Stimulated activated CD4-positive, alpha-beta T cell treated with anti-CD3 and anti-CD28 coated beads, Interleukin-15, amount 100 ng/mL, for 48 hours (primary cell): ENCODE results near the gene PPIF.

Experiments used
- DNase-seq, 2 donors: peaks; one replicate each; pipeline ENCODE4 v3.0.0-alpha.2; 2020; ENCODE audit warnings: low read depth in 2 of 2

Gene PPIF

GRCh38 chr10:79386637-79387465 lies 39.6 kb downstream of the PPIF start:
- no peak for DNase-seq

- DNase-seq, result no peak
These were observed 40.3 kb downstream of the PPIF start for GRCh38 chr10:79387466-79387973.

DNA sequence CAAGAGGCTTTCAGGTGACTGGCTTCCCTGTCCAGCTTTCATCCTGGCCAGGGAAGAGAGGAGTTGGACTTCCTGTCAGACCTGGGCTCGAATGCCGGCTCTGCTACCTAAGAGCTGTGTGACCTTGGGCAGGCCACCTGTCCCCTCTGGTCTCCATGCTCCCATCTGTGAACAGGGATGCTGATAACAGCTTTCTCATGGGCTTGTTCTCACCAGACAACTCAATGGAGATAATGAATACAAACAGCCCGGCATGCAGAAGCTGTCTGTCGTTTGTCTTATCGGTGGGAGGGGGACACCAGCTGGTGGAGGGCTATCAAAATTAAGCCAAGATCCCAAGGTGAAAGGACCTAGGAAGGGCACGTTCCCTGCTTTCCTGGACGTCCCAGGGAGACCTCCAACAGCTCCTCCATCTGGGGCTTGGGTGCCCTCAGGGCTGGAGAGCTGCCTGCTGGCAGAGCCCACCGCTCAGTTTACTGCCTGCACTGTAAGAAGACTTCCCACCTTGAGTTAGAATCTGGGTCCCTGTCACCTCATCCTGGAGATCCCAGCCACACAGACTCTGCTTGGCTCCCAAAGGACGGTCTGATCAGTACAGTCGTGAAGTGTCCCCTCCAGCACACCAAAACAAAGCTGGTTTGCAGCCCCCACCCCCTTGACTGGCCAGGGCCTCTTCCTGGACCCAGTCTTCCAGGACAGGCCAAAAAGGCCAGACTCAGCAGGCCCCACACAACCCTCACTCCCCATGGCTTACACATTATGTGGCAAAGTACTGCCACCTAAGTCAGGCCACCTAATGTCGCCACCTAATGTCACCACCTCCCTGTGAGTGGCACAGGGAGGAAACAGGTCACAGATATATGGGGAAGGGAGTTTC lies 40.9 kb downstream of the PPIF start:
- DNase-seq, result no peak

DNA sequence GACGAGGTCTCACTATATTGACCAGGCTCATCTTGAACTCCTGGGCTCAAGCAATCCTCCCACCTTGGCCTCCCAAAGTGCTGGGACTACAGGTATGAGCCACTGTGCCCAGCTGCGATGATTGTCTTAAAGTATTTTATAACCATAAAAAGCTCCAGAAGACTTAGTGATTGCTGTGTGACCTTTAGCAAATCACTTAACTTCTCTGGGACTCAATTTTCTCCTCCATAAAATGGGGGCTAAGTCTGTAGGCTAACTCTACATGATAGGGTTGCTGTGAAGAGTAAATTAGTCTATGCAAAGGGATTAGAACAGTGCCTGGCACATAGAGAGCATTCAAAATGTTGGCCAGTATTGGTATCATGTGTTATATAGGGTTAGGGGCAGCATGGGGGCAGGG lies 42.8 kb downstream of the PPIF start:
- DNase-seq, result no peak

- DNase-seq, result no peak
These were observed 43.4 kb downstream of the PPIF start for GRCh38 chr10:79390551-79391229.

DNA sequence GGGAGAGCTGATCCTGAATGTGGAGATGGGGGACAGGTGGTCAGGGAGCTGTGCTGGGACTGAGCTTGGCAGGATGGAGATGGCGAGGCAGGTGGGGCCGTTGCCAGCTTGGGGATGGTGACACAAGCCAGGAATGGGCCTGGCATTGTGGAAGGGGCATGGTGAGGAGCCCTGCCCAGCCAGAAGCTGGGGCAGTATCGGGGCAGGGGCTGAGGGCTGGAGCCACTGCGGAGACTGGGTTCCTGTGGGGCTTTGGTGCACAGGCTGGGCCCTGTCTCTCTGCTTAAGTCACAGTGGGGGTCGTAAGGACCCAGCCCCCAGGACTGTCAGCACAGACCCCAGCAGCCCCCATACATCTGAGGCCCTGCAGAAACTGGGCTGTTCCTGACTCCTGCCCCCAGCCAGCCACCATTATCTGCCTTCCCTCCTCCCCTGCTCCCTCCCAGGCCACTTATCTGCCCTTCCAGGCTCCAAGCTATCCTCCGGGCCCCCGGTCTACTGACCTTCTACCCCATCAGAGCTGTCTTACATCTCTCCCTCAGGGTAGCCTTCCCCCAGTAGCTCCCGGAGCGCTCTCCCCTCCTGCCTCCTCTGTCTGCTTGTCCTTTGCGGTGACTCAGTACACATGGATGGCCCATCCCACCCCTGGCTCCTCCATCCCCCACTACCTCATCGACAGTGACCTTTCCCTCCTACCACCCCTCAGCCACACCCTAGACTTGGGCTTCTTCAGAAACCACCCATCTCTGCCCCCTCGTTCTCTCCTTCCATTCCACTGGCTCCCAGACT lies 44.2 kb downstream of the PPIF start:
- DNase-seq, result no peak

DNA sequence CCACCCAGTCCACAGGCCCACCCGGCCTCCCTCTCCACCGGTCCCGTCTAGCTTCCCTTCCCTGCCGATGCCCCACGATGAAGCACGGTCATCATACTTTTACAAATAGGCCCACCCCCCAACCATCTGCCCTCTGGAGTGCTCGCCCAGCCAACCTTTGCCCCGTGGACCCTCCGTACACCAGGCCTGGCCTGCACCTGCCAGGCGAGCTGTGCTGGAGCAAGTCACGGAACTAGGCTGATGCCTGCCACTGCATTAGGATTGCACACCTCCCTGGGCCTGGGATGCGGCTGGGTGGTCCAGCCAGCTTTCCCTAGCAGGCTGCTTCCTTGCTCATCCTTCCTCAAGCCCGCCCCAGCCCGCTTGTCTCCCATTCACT lies 44.7 kb downstream of the PPIF start:
- DNase-seq, result no peak

- DNase-seq, result no peak
These were observed 45.4 kb downstream of the PPIF start for GRCh38 chr10:79392506-79393176.

DNA sequence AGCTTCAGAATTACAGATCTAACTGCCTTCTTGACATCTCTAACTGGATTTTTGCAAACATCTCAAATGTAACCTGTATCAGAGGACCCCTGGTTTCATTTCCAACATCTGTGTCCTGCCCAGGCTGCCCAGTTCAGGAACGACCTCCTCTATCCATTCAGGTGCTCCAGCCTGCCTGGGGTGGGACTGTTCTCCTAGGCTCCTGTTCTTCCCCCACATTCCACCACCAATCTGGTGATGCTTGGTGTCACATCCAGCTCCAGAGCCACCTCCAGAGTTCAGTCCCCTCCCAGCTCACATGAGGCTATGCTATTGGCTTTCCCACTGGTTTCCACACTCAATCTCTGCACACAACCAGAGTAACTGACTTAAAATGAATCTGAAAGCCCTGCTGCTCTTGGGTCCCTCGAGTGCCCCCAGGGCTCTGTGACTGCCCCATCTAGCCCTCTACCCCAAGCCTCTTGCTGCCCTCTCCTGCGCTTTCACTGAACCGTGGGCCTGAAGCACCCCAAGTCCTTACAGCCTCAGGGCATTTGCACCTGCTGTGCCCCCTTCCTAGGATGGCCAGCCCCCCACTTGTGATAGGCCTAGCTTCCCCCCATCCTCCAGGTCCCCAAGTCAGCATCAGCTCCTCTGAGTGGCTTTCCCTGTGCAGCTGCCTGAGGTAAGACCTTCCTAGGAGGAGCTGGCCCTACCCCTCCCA lies 46.1 kb downstream of the PPIF start:
- no peak for DNase-seq

- DNase-seq, result no peak
These were observed 46.8 kb downstream of the PPIF start for GRCh38 chr10:79393924-79394610.

DNA sequence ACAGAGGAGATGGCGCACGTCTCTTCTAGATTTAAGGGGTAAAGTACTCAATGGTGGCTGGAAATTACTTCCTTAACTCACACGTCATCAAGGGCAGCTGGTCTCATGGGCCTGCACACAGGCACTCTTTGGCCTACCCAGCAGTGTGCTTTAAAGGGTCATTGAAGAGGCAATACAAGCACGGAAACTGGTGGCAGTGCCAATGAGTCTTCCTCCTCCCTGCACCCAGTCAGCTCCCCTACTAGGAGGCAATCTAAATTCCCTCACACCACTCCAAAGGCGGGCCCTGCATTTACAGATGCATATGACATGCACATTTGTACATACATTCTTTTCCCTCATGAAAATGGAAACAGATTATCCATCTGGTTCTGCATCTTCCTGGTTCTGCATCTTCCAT lies 47.4 kb downstream of the PPIF start:
- no peak for DNase-seq

GRCh38 chr10:79396520-79396919 lies 49.3 kb downstream of the PPIF start:
- no peak for DNase-seq

DNA sequence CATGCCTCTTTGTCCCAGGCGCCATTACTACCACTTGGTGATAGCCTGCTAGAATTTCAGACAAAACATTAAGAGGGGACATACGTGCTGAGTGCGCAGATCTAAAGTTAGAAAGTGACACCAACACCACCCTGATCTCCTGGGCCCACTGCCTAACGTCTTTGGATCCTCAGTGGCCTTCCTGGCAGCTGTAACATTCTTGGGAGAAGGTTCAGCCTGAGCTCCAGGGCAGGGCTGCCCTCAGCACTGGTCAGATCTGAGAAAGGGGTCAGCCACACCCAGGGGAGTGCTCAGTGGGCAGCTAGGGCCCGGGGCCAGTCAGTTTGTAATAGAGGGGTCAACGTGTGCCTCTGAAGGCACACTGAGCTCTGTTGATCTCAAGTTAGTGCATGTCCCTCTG lies 49.8 kb downstream of the PPIF start:
- no peak for DNase-seq

- no peak for DNase-seq
These were observed 50.5 kb downstream of the PPIF start for GRCh38 chr10:79397575-79398303.

DNA sequence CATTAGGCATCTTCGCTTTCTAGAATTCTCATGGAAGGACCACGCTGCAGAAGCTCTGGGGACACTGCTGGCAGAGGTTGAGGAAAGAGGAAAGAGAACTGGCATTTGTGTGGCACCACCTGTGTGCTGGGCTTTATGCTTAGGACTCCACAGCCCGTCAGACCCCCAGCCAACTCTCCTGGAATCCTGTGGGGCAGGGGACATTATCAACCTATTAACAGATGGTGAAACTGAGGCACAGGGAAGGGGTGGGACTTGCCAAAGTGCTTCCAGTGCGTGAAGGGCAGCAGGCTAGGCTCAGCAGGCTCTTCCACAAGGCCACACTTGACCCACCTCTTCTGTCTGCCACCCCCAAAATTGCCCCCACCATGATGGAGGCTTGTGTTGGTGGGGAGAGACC lies 51.4 kb downstream of the PPIF start:
- DNase-seq, result no peak

- DNase-seq, result no peak
These were observed 52.1 kb downstream of the PPIF start for GRCh38 chr10:79399223-79399831.

DNA sequence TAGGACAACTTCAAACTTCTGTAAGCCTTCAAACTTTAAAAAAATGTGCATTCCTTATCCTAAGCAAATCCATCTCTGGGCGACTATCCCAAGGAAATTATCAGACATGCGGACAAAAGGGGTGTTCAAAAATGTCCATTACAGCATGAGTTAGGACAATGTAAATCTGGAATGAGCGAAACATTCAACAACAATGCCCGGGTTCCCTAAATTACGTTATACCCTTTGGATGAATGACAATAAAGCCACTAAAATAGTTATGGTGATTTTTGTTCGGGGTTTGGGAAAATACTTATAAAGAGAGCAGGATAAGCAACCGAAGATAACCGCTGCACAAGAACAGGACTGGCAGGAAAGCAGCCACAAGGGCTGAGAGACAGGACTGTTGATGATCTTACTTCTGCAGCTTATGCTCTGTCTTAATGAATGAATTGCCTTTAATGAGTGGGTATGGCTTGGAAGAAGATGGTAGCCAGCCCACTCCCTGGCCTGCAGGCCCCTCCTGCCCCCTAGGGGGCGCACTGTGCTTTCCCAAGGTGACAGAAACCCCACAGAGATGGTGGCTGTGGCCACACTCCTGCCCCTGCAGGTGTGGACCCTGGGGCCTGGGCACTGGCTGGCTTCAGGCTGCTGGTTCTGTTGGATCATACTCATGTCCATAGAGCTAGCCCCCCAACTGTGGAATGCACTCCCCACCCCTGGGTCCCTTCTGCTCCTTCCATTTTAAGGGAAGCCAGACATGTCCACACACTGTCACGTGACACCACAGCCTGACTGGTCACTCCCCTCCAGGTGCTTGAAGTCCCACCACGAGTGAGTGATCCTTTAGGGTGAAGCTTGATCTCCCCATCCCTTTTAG lies 53.1 kb downstream of the PPIF start:
- DNase-seq, result peak; percentile 30 to 57
